Measurements from ENCODE around the gene SUPT16H. TPM values are rescaled to one million over a fixed set of nuclear protein-coding genes. Genes with fewer than 3 reads are reported as not detected.
A peak's percentile ranks its signal among the peaks of the same experiment; 100 is the strongest.

Gene SUPT16H
- total and polyA plus RNA-seq, 2 of the 13 experiments (the other 11 are each of a cell fraction or from before 2014, with no cell fraction given): 77.5 to 230 TPM

GRCh38 chr14:21308132-21308478, 75.7 kb downstream of the SUPT16H start (continued):
- TF ChIP-seq ZNF280D (CRISPR knock-in tag; IDR thresholded peaks at IDR 0.05): no peak
- TF ChIP-seq, protein P1, sequence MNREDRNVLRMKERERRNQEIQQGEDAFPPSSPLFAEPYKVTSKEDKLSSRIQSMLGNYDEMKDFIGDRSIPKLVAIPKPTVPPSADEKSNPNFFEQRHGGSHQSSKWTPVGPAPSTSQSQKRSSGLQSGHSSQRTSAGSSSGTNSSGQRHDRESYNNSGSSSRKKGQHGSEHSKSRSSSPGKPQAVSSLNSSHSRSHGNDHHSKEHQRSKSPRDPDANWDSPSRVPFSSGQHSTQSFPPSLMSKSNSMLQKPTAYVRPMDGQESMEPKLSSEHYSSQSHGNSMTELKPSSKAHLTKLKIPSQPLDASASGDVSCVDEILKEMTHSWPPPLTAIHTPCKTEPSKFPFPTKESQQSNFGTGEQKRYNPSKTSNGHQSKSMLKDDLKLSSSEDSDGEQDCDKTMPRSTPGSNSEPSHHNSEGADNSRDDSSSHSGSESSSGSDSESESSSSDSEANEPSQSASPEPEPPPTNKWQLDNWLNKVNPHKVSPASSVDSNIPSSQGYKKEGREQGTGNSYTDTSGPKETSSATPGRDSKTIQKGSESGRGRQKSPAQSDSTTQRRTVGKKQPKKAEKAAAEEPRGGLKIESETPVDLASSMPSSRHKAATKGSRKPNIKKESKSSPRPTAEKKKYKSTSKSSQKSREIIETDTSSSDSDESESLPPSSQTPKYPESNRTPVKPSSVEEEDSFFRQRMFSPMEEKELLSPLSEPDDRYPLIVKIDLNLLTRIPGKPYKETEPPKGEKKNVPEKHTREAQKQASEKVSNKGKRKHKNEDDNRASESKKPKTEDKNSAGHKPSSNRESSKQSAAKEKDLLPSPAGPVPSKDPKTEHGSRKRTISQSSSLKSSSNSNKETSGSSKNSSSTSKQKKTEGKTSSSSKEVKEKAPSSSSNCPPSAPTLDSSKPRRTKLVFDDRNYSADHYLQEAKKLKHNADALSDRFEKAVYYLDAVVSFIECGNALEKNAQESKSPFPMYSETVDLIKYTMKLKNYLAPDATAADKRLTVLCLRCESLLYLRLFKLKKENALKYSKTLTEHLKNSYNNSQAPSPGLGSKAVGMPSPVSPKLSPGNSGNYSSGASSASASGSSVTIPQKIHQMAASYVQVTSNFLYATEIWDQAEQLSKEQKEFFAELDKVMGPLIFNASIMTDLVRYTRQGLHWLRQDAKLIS (CRISPR knock-in tag; IDR thresholded peaks at IDR 0.05): no peak
- no peak for TF ChIP-seq BCLAF1 (IDR thresholded peaks at IDR 0.05)
- no peak for TF ChIP-seq FOXA1 (IDR thresholded peaks at IDR 0.05)
- TF ChIP-seq FOXA1 (CRISPR knock-in tag; IDR thresholded peaks at IDR 0.05): peak; percentile 46
- TF ChIP-seq, protein P2, sequence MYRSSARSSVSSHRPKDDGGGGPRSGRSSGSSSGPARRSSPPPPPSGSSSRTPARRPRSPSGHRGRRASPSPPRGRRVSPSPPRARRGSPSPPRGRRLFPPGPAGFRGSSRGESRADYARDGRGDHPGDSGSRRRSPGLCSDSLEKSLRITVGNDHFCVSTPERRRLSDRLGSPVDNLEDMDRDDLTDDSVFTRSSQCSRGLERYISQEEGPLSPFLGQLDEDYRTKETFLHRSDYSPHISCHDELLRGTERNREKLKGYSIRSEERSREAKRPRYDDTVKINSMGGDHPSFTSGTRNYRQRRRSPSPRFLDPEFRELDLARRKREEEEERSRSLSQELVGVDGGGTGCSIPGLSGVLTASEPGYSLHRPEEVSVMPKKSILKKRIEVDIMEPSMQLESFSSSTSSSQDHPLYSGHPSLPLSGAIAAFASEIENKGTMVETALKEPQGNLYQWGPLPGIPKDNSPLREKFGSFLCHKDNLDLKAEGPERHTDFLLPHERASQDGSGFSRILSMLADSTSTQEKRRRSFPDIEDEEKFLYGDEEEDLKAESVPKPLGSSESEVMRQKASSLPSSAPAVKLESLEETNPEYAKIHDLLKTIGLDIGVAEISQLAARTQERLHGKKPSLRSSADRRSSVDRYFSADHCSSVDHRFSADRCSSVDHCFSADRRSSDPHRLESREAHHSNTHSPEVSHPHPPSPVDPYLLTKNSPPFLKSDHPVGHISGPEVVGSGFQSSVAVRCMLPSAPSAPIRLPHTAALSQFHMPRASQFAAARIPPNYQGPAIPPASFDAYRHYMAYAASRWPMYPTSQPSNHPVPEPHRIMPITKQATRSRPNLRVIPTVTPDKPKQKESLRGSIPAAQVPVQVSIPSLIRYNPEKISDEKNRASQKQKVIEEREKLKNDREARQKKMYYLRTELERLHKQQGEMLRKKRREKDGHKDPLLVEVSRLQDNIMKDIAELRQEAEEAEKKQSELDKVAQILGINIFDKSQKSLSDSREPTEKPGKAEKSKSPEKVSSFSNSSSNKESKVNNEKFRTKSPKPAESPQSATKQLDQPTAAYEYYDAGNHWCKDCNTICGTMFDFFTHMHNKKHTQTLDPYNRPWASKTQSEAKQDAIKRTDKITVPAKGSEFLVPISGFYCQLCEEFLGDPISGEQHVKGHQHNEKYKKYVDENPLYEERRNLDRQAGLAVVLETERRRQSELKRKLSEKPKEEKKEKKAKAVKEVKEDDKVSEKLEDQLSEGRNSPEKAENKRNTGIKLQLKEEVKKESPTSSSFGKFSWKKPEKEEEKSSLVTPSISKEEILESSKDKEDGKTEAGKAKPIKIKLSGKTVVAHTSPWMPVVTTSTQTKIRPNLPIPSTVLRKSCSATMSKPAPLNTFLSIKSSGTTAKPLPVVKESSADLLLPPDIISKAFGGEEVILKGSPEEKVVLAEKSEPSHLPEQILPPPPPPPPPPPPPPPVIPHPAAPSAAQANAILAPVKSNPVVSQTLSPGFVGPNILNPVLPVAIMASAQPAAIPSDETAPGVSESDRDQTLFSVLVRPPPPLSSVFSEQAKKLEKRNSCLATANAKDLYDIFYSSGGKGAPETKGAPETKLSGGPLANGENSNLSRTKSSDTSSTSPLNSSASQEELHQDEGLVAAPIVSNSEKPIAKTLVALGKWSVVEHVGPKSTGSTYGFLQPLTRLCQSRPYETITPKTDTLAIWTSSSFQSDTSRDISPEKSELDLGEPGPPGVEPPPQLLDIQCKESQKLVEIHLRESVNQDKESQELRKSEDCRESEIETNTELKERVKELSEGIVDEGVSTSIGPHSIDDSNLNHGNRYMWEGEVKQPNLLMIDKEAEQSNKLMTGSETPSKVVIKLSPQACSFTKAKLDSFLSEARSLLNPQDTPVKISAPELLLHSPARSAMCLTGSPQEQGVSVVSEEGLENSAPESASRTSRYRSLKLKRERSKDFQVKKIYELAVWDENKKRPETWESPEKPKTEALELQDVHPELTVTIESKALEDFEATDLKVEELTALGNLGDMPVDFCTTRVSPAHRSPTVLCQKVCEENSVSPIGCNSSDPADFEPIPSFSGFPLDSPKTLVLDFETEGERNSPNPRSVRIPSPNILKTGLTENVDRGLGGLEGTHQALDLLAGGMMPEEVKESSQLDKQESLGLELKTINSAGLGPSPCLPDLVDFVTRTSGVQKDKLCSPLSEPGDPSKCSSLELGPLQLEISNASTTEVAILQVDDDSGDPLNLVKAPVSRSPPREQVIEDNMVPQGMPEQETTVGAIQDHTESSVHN (CRISPR knock-in tag; IDR thresholded peaks at IDR 0.05): no peak
- TF ChIP-seq JDP2 (CRISPR knock-in tag; IDR thresholded peaks at IDR 0.05; ENCODE audit: borderline replicate concordance): no peak
- TF ChIP-seq ZNF878 (CRISPR knock-in tag; IDR thresholded peaks at IDR 0.05): no peak

All from HepG2 (cell line).